Neural cell (in vitro differentiated cells): ENCODE results near the gene FKBP4.

Source experiments
- CTCF ChIP-seq: fragments of 450-650 bp; IDR thresholded peaks from 2 replicates; pipeline ENCODE4 v1.5.1; 2014; ENCODE audit warnings: antibody characterized with exemption, mild to moderate bottlenecking, moderate library complexity; ENCODE audit not compliant: poor library complexity, severe bottlenecking
- POLR2AphosphoS5 ChIP-seq: IDR thresholded peaks from 2 replicates; pipeline ENCODE4 v1.6.1; 2012
- REST ChIP-seq: IDR thresholded peaks from 2 replicates; pipeline ENCODE4 v1.6.1; 2012; ENCODE audit warnings: borderline replicate concordance

GRCh38 chr12:2793561-2793960, 1.2 kb upstream of the FKBP4 start:
- no peak for TF ChIP-seq CTCF
- TF ChIP-seq REST, result no peak
- TF ChIP-seq POLR2AphosphoS5, result no peak
